Prostate gland (tissue), 2 donors: Measurements from ENCODE around the gene EHMT1. TPM values are rescaled to one million over a fixed set of nuclear protein-coding genes. Genes with fewer than 3 reads are reported as not detected.

Experiments used
- DNase-seq: peaks from one replicate; pipeline ENCODE4 v3.0.0-alpha.2; 2019; ENCODE audit warnings: low spot score
- H3K27ac ChIP-seq, 2 donors: fragments of 200-600 bp; sonication (generic); 2 replicates each; pipeline ENCODE4 v1.5.1; 2017 to 2019
- H3K27me3 ChIP-seq: fragments of 200-600 bp; sonication (generic); replicated peaks from 2 replicates; pipeline ENCODE4 v1.5.1; 2019; ENCODE audit not compliant: insufficient read depth
- H3K36me3 ChIP-seq, 2 donors: fragments of 200-600 bp; sonication (generic); 1 replicate in 1 of 2; 2 replicates in 1 of 2; pipeline versions ENCODE4 v1.5.1 to v1.8.1; 2017 to 2019
- H3K4me1 ChIP-seq: fragments of 200-600 bp; sonication (generic); replicated peaks from 2 replicates; pipeline ENCODE4 v1.5.1; 2019
- H3K4me3 ChIP-seq, 2 donors: fragments of 200-600 bp; sonication (generic); 2 replicates each; pipeline ENCODE4 v1.5.1; 2017 to 2019
- H3K9me3 ChIP-seq: fragments of 200-600 bp; sonication (generic); 2 replicates; pipeline ENCODE4 v1.5.1; 2017
- POLR2A ChIP-seq: fragments of 450-650 bp; IDR thresholded peaks from one replicate; pipeline ENCODE4 v1.6.1; 2016; ENCODE audit warnings: antibody characterized with exemption, mild to moderate bottlenecking
- POLR2AphosphoS5 ChIP-seq: sonication (generic); formaldehyde crosslinking; IDR thresholded peaks from one replicate; pipeline ENCODE4 v1.6.1; 2017; ENCODE audit warnings: antibody characterized with exemption
- WGBS: methylation state at CpG from one replicate; pipeline ENCODE4 v1.1.5; 2018; 5-methylcytosine and 5-hydroxymethylcytosine counted together
- intact Hi-C: fragments of 100-400 bp; cut with DNase I; formaldehyde crosslinking; loops from one replicate; pipeline ENCODE4 v1.14.2; 2022
- total RNA-seq, 2 donors: library from RNA; depleted of rRNA; stranded (reverse); fragments of >200 nt; gene quantifications; one replicate each; pipeline ENCODE4 v1.1.0, GENCODE V29; 2016
- TF ChIP-seq, protein P1 (sequence below), 4 experiments: fragments of 200-600 bp in 2 of 4; fragments of 450-650 bp in 2 of 4; sonication (generic) in 2 of 4; IDR thresholded peaks; 1 replicate in 3 of 4; 2 replicates in 1 of 4; pipeline ENCODE4 v1.5.1; 2016 to 2019; ENCODE audit warnings: antibody characterized with exemption in 4 of 4, mild to moderate bottlenecking in 2 of 4, moderate library complexity in 2 of 4

EHMT1 gene
- total RNA-seq, 2 donors from 2014 or later: 81.3 to 149 TPM

DNA sequence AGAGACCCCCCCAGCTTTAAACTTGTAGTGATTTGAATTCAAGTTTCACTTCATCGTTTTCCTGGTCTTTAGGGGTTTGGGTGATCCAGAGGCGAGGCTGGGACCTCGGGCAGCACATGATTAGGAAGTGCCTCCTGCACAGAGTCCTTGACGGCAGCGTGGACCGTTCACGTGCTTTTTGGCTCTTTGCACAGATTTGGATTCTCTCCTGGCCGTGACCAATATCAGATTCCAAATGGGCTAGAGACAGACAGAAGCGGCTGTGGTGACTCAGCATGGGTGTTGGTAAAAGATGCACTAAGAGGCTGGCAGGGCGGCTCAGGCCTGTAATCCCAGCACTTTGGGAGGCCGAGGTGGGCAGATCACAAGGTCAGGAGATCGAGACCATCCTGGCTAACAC is 141.6 kb downstream of the EHMT1 start:
- Histone ChIP-seq H3K4me3 (no peak overlapping the region), H3K4me1 (no peaks in the 10 kb centered on the region), H3K27ac (no peak overlapping the region), H3K9me3 (no peaks in the 10 kb centered on the region), H3K36me3 (peaks cover 0 to 7% of the 10 kb centered on the region in 2 donors), H3K27me3 (no peaks in the 10 kb centered on the region)
- intact Hi-C loops: no loop called here
- TF ChIP-seq, protein P1, sequence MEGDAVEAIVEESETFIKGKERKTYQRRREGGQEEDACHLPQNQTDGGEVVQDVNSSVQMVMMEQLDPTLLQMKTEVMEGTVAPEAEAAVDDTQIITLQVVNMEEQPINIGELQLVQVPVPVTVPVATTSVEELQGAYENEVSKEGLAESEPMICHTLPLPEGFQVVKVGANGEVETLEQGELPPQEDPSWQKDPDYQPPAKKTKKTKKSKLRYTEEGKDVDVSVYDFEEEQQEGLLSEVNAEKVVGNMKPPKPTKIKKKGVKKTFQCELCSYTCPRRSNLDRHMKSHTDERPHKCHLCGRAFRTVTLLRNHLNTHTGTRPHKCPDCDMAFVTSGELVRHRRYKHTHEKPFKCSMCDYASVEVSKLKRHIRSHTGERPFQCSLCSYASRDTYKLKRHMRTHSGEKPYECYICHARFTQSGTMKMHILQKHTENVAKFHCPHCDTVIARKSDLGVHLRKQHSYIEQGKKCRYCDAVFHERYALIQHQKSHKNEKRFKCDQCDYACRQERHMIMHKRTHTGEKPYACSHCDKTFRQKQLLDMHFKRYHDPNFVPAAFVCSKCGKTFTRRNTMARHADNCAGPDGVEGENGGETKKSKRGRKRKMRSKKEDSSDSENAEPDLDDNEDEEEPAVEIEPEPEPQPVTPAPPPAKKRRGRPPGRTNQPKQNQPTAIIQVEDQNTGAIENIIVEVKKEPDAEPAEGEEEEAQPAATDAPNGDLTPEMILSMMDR (IDR thresholded peaks at IDR 0.05): no peak
- TF ChIP-seq POLR2A: no peak
- TF ChIP-seq POLR2AphosphoS5: no peak
- DNase-seq: no peak
- WGBS: 96% methylated on average over 12 of the region's 12 CpGs

DNA sequence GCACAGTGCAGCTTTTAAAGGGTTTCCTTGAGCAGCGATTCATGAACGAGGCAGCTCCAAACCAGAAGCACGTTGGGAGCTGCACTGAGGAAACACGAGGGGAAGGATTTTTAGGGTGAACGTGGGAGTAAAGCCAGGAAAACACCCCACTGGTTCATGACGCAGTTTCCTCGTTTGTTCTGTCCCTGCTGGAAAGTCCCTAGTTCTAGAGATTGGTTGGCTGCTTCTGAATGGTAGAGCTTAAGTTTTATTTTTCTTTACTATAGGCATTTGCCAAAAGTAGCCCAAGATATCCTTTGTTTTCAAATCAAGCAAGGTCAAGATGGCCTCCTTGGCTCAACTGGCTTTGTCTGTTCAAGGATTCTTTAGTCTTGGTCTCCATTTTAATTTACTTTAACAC is 142.2 kb downstream of the EHMT1 start:
- Histone ChIP-seq H3K36me3 (peaks cover 0 to 7% of the 10 kb centered on the region in 2 donors), H3K27me3 (no peaks in the 10 kb centered on the region), H3K4me3 (no peak overlapping the region), H3K27ac (no peak overlapping the region), H3K4me1 (no peaks in the 10 kb centered on the region), H3K9me3 (no peaks in the 10 kb centered on the region)
- intact Hi-C loops: no loop called here
- no peak for DNase-seq
- no peak for TF ChIP-seq POLR2AphosphoS5
- no peak for TF ChIP-seq POLR2A
- TF ChIP-seq, protein P1 (IDR thresholded peaks at IDR 0.05): no peak
- 54% methylated on average over 7 of the region's 7 CpGs for WGBS

DNA sequence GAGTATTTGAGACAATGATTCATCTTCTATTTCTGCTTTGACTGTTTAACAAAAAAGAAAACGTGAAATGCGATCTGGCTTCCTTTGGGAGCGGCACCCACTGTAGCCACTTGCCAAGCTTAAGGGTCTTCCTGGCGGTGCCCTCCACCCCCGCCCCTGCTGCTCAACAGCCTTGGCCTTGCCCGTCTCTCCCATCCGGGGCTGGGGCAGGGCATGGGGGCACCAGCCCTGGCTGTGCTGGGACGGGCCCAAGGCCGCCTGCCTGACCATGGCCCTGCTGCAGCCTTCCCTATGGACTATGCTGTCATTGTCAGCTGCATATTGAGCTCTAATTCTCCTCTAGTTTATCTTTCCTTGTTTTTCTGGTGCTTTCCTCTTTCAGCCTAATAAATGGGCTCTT is 143.0 kb downstream of the EHMT1 start:
- H3K9me3 ChIP-seq: no peaks in the 10 kb centered on the region
- intact Hi-C loops: no loop called here
- TF ChIP-seq POLR2A (no peak), POLR2AphosphoS5 (no peak)
- TF ChIP-seq, protein P1 (IDR thresholded peaks at IDR 0.05): no peak
- no peak overlapping the region for H3K27ac ChIP-seq
- no peaks in the 10 kb centered on the region for H3K4me1 ChIP-seq
- no peak overlapping the region for H3K4me3 ChIP-seq
- 92% methylated on average over 9 of the region's 9 CpGs for WGBS
- peaks cover 0 to 7% of the 10 kb centered on the region in 2 donors for H3K36me3 ChIP-seq
- no peak for DNase-seq
- no peaks in the 10 kb centered on the region for H3K27me3 ChIP-seq

DNA sequence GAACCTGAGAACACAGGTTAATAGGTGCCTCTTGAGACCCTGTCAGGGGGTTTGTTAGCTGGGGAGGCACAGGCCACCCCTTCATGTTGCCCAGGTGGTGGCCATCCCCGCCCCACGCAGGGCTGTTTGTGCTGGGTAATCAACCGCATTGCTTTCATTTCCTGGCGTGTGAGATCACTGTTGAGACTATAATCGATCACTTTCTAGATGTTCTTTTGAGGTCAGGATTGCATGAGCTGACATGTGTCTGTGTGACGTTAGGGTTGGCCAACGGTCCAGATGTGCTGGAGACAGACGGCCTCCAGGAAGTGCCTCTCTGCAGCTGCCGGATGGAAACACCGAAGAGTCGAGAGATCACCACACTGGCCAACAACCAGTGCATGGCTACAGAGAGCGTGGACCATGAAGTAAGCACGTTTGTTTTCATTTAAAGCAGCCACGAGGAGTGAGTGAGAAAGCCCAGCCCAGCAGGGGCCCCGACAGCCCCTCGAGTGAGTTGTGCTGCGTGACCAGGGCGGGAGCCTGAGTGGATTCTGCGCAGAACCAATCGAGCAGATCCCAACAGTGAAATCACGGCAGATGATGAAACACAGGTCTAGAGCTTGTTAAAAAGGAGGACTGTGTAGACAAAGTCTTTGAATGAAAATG is 143.7 kb downstream of the EHMT1 start:
- no peaks in the 10 kb centered on the region for H3K4me1 ChIP-seq
- TF ChIP-seq POLR2AphosphoS5 (no peak), POLR2A (no peak)
- TF ChIP-seq, protein P1 (IDR thresholded peaks at IDR 0.05): no peak
- H3K27me3 ChIP-seq: no peaks in the 10 kb centered on the region
- H3K4me3 ChIP-seq: no peak overlapping the region
- no peak for DNase-seq
- H3K9me3 ChIP-seq: no peaks in the 10 kb centered on the region
- H3K36me3 ChIP-seq: peaks cover 0 to 7% of the 10 kb centered on the region in 2 donors
- 90% methylated on average over 21 of the region's 21 CpGs for WGBS
- no peak overlapping the region for H3K27ac ChIP-seq
- intact Hi-C loops: no loop called here

DNA sequence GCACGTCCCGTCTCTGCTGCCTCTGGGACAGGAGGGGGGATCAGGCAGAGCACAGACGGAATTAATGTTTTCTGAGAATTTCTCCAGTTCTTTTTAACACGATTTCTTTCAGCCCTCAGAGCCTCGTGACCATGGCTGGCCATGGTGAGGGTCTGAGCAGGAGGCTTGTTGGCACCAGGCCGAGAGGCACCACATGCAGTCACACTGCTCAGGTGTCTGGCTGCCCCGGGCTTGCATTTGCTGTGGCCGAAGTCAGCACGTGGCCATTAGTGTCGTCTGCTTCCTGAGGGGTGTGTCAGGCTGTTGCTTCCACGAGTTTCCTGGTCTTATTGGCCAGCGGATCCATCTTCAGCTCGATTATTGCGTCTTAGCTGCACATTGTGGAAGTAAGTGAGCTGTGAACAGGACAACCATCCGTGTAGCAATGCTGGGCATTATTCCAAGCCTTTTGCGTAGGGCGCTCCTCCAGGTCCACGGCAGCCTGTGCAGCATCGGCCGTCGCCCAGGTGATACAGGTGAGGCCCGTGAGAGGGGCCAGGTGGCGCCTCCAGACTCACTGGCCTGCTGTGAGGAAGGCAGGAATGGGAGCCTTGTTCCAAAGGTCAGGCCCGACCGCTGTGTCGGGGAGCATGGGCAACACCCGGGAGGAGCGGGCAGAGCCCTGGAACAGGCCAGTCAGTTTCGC is 144.6 kb downstream of the EHMT1 start:
- DNase-seq: no peak
- 77% methylated on average over 29 of the region's 29 CpGs for WGBS
- TF ChIP-seq POLR2A (no peak), POLR2AphosphoS5 (no peak)
- TF ChIP-seq, protein P1 (IDR thresholded peaks at IDR 0.05): no peak
- intact Hi-C loops: no loop called here
- H3K27me3 ChIP-seq: no peaks in the 10 kb centered on the region
- H3K9me3 ChIP-seq: no peaks in the 10 kb centered on the region
- H3K27ac ChIP-seq: no peak overlapping the region
- no peak overlapping the region for H3K4me3 ChIP-seq
- H3K36me3 ChIP-seq: peaks cover 0 to 1% of the 10 kb centered on the region in 2 donors
- H3K4me1 ChIP-seq: no peaks in the 10 kb centered on the region
